A204.1 (cell line): ENCODE measurements around the gene PRKAR1B.

Experiments used
- FAIRE-seq: peaks from 2 replicates; lab custom pipeline; 2012; peaks lifted over from hg19 to GRCh38; lab: Jason Lieb, UNC

PRKAR1B gene

DNA sequence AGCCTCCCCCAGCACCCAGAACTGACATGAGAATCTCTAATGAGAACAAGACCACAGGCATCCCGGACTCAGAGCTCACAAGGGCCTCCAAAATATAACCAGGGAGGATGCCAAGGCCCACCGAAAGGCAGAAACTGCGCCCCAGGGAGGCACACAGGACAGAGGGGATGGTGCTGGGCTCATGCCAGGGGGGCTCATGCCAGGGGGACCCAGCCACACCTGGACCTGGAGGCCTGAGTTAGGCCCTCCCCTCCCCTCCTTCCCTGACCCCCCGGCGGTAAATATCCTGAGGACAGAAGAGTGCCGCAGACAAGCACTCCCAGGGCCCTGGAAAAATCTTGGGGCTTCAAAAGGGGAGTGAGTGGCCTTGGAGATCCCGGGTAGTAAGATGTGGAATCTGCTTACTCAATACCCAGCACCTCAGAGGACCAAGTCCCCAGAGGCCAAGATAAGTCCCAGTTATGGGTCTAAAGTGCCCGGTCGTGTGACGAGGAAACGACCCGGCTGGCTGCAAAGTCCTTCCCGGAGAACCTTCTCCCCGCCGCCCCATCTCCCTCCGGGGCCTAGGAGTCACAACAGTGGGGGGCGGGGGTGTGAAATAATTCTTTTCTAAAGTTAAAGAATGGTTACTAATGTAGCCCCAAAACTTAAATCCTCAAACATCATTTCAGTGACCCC, 219.3 kb downstream of the PRKAR1B start:
- FAIRE-seq: no peak

- FAIRE-seq: no peak
Observed at GRCh38 chr7:506921-507622, 220.0 kb downstream of the PRKAR1B start.

GRCh38 chr7:506391-506831, 220.7 kb downstream of the PRKAR1B start:
- no peak for FAIRE-seq

DNA sequence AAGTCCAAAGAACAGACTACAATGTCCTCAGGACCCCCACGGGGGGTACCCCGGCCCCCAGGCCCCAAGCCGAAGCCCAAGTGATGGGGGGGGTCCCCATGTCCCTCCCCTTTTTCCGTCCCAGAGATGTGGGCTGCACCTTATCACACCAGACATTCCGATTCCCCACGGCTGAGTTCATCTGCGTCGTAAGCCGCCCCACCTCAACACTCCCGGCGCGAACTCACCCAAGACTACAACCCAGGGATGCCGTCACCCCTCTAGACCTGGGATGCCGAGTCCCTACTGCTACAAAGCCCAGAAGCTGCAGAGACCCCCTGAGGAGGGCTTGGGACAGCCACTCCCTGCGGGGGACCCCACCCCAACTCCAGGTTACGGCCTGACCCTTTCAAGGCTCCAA, 221.9 kb downstream of the PRKAR1B start:
- no peak for FAIRE-seq

DNA sequence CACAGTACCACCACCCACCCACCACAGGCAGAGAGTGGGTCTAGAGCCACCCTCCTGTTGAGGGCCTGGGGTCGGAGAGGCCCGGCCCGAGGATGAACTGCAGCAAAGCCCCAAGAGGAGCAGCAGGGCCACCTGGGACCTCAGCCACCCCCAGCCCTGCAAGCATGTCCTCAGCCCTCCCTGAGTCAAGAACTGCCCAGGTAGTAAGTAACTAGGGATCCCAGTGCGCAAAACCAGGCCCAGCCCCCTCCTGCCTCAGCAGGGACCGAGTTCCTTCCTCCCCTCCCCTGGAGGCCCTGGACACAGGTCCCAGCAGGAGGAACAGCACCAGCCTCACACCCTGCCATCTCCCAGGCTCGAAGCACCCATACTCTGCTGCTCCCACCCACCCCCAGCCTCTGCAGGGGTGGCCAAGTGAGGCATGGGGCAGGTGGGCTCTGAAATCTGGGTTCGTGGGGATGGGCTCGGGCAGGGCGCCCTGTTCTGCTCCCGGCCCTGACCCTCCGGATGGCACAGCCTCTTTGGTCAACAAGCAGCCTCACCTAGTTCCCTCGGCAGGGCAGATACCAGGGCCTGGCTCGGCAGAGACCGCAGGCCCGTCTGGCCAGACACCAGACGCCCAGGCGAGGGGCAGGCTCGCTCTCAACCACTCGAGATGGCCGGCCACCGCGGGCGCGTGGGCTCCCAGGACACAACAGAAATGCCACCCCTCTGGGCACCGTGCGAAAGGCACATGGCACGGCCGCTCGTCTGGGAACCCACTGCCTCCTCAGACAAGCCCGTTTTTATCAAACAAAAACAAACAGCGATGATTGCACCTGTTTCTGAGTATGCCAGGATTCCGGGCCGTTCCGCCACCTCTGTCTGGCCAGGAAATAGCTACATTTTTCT, 222.6 kb downstream of the PRKAR1B start:
- FAIRE-seq: no peak

DNA sequence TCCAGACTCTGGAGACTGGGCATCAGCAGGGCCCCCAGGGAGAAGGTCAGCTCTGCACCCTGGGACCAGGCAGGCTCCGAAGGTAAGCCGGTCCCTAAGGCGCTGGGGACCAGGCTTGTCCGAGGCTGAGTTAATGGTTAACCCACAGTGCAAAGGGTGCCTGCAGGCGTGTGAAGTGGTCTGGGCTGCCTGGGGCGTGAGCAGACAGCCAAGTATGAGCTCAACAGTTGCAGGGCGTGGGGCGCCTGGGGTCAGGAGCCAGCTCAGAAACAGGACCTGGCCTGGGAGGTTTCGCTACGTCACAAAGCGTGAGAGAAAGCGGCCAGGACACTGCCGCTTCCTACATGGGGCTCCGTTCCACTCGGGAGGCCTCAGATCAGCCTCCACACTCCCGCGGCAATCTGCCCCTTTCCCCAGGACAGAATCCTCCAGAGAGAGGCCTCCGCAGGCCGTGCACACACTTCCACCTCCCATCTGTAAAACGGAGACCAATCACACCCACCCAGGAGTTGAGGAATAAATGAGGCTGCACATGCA, 223.4 kb downstream of the PRKAR1B start:
- no peak for FAIRE-seq

GRCh38 chr7:502296-502695, 224.8 kb downstream of the PRKAR1B start:
- FAIRE-seq: no peak

- FAIRE-seq: no peak
Observed at GRCh38 chr7:501526-501925, 225.6 kb downstream of the PRKAR1B start.

DNA sequence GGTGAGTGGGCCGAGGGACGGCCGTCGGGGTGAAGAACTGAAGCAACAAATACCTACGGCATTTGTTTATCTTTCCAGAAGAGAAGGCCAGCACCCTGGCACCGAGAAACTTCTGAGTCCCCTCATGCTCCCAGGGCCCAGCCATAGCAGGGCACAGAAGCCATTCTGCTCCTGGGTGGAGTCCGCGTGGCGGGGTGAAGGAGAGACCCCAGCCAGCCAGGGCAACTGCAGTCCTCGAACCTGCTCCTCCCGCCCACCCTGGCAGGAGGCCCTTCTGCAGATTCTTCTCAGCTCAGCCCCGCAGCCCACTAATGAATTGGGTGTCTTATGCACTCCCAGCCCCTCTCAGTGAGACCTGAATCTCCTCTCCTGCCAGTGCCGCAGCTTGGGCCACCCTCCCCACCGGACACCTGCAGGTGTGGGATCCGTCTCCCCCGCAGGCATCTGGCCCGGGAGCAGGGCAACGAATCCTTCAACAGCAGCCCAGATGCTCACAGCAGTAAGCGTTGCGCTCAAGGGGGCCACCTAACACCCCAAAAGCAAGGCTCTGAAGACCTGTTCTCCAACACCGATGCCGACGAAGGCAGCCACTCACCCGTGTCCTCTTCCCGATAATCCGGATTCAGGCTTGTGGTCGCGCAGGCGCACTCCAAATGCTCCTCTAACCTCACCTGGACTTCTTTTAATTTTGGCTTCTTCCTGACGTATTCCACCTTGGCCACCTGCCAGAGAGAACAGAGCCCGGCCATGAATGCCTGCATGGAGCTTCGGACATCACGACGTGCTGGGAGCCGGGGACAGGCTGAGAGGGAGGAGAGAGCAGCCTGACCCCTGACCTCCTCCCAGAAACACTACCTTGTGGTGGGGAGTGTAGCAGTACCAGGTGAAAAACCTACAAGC, 226.3 kb downstream of the PRKAR1B start:
- FAIRE-seq: no peak

- no peak for FAIRE-seq
Observed at GRCh38 chr7:499853-500485, 227.1 kb downstream of the PRKAR1B start.
